T-helper 17 cell (primary cell): Measurements from ENCODE around the gene TCP11L2. TPM values are rescaled to one million over a fixed set of nuclear protein-coding genes. Genes with fewer than 3 reads are reported as not detected.
A peak's percentile ranks its signal among the peaks of the same experiment; 100 is the strongest.
"Not testable (repeated sequence)": the region's sequence is repeated elsewhere in the genome, so short reads cannot be mapped to it uniquely, and the experiment has no call there.

ENCODE experiments used
- ATAC-seq: fragments of 150-1000 bp; cut with Tn5 transposase; 2 replicates; pipeline ENCODE4 v1.10.0; 2021; ENCODE audit warnings: mild to moderate bottlenecking, moderate library complexity
- DNase-seq, 3 donors: peaks; one replicate each; pipeline versions ENCODE4 v3.0.0 to v3.0.0-alpha.2; 2020 to 2021
- H3K9me3 ChIP-seq: one replicate; pipeline ENCODE4 v1.7.0; 2013; ENCODE audit warnings: low read length, mild to moderate bottlenecking; ENCODE audit not compliant: control insufficient read depth, poor library complexity, severe bottlenecking
- H3K27ac Mint-ChIP-seq: one replicate; pipeline ENCODE4 v1.8.0; 2022; ENCODE audit warnings: mild to moderate bottlenecking, moderate library complexity, mixed read lengths
- H3K27me3 Mint-ChIP-seq: one replicate; pipeline ENCODE4 v1.8.0; 2022; ENCODE audit warnings: mixed read lengths
- H3K36me3 Mint-ChIP-seq: one replicate; pipeline ENCODE4 v1.8.0; 2022; ENCODE audit warnings: low read depth, mixed read lengths
- H3K4me1 Mint-ChIP-seq: one replicate; pipeline ENCODE4 v1.8.0; 2022; ENCODE audit warnings: mild to moderate bottlenecking, mixed read lengths
- H3K4me3 Mint-ChIP-seq: one replicate; pipeline ENCODE4 v1.8.0; 2022; ENCODE audit warnings: mild to moderate bottlenecking, moderate library complexity, mixed read lengths
- total RNA-seq, 4 donors: library from RNA in 2 of 4; stranded (reverse) in 2 of 4; gene quantifications; one replicate each; pipeline ENCODE4 v1.2.3 and lab custom pipeline; 2022 to 2026

Gene TCP11L2
- total RNA-seq, 2 donors from 2014 or later, result 134 to 148 TPM

GRCh38 chr12:106274575-106275121 is 27.9 kb upstream of the TCP11L2 start:
- Mint-ChIP-seq H3K27ac (no peak overlapping the region), H3K36me3 (no peaks in the 10 kb centered on the region), H3K4me3 (no peak overlapping the region), H3K4me1 (no peaks in the 10 kb centered on the region), H3K27me3 (peaks cover 6% of the 10 kb centered on the region)
- ATAC-seq (no peak), DNase-seq (no peak)
- H3K9me3 ChIP-seq, result no peaks in the 10 kb centered on the region

DNA sequence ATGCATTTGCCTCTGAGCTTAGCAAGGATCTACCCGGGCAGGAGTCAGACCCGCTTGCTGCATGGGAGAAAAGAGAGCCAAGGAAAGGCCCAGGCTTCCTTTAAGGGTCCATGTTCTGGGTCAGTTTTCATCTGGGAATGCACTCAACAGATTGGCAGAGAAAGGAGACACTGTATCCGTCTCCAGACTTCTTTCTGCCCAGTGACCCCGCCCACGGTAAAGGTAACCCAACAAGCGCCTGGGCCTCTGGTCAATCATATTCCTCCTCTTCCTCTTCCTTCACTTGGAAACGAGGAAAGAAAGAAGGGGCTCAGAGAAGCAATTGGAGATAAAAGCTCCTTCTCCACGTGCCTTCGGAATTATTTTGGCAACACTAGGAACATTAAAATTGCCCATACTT is 27.1 kb upstream of the TCP11L2 start:
- no peak for ATAC-seq
- H3K36me3 Mint-ChIP-seq, result no peaks in the 10 kb centered on the region
- H3K27ac Mint-ChIP-seq, result no peak overlapping the region
- H3K27me3 Mint-ChIP-seq, result peaks cover 6% of the 10 kb centered on the region
- no peak for DNase-seq
- H3K9me3 ChIP-seq, result no peaks in the 10 kb centered on the region
- no peaks in the 10 kb centered on the region for H3K4me1 Mint-ChIP-seq
- no peak overlapping the region for H3K4me3 Mint-ChIP-seq

- H3K36me3 Mint-ChIP-seq, result no peaks in the 10 kb centered on the region
- peaks cover under 1% of the 10 kb centered on the region for H3K27me3 Mint-ChIP-seq
- ATAC-seq, result no peak
- no peaks in the 10 kb centered on the region for H3K9me3 ChIP-seq
- H3K4me1 Mint-ChIP-seq, result no peaks in the 10 kb centered on the region
- DNase-seq, result no peak
- H3K27ac Mint-ChIP-seq, result no peak overlapping the region
- H3K4me3 Mint-ChIP-seq, result no peak overlapping the region
These were observed 26.3 kb upstream of the TCP11L2 start for GRCh38 chr12:106276032-106276740.

DNA sequence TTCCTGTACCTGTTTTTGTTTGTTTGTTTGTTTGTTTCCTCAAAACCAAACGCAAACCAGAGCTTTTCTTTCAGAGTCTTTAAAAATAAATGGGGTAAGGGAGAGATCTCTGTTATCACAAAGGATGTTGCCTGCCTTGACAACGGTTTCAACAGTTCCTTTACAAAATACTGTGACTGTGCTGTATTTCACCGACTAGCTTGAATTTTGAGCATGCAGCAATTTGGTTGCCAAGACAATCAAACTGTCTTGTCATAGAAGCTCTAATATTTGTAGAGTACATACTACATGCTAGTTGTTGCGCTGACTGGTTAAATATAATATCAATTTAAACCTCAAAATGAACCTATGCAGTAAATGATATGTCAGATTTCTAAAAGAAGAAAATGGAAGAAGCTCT is 22.4 kb upstream of the TCP11L2 start:
- Mint-ChIP-seq H3K27me3 (peaks cover 10% of the 10 kb centered on the region), H3K4me1 (peaks cover 8% of the 10 kb centered on the region), H3K36me3 (no peaks in the 10 kb centered on the region), H3K27ac (no peak overlapping the region), H3K4me3 (no peak overlapping the region)
- DNase-seq (no peak), ATAC-seq (no peak)
- H3K9me3 ChIP-seq, result no peaks in the 10 kb centered on the region

DNA sequence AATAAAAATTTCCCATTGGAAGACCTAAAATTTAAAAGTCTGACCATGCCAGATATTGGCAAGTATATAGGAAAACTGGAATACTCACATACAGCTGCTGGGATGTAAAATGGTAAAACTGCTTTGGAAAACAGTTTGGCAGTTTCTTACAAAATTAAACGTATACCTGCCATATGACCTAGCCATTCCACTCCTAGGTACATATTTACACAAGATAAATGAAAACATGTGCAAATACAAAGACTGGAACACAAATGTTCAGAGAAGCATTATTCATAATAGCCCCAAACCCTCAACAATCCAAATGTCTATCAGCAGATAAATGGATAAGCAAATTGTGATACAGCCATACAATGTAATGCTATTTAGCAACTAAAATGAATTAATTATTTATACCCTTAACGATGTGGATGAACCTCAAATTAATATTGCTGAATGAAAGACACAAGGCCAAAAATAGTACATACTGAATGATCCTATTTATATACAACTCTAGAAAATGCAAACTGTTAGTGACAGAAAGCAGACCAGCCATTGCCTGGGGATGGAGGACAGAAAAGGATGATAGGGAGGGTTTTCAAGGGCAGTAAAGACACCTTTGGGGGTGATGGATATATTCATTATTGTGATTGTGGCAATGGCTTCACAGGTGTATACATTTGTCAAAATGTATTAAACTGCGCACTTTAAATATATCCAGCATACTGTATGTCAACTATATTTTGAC is 21.3 kb upstream of the TCP11L2 start:
- Mint-ChIP-seq H3K4me3 (no peak overlapping the region), H3K4me1 (peaks cover 11% of the 10 kb centered on the region), H3K27me3 (peaks cover 13% of the 10 kb centered on the region), H3K27ac (no peak overlapping the region), H3K36me3 (no peaks in the 10 kb centered on the region)
- DNase-seq (no peak), ATAC-seq (no peak)
- H3K9me3 ChIP-seq, result no peaks in the 10 kb centered on the region

DNA sequence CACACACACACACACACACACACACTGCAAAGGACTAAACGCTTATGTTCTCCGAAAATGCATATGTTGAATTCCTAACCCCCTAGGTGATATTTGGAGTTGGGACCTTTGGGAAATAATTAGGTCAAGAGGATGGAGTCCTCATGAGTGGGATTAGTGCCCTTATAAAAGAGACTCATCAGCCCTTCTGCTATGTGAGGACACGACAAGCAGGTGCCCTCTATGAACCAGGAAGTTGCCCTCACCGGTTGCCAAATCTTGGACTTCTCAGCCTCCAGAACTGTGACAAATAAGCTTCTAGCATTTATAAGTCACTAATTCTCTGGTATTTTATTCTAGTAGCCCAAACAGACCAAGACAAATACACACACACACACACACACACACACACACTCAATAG is 20.7 kb upstream of the TCP11L2 start:
- Mint-ChIP-seq H3K4me3 (no peak overlapping the region), H3K4me1 (peaks cover 13% of the 10 kb centered on the region), H3K27me3 (peaks cover 13% of the 10 kb centered on the region), H3K36me3 (no peaks in the 10 kb centered on the region), H3K27ac (no peak overlapping the region)
- H3K9me3 ChIP-seq, result no peaks in the 10 kb centered on the region
- no peak for DNase-seq
- ATAC-seq, result no peak

DNA sequence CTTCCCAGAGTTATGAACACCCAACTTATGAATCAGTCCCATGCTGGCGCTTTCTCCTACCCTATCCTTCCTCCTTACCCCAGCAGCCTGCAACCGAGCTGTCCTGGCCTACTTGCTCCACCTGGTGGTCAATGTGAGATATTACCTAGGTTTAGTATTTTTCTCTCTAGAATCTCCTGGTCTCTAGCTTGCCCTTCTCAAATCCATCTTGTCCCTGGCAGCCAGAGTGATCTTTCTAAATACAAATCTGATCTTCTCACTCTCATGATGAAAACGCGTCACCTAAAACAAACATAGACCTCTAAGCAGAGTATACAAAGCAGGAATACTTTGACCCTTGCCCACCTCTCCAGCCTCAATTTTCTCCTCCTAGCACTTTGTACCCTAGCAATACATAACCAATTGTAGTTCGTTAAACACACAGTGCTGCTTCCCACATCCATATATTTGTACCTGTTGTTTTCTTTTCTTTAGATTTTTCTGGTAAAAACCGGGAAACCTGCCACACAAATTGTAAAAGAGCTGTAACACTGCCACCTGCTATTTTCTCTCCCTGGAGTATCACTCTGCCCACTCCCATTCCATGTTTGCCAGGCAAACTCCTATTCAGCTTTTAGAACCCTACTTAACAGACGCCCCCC is 20.0 kb upstream of the TCP11L2 start:
- H3K4me1 Mint-ChIP-seq, result peaks cover 17% of the 10 kb centered on the region
- H3K4me3 Mint-ChIP-seq, result no peak overlapping the region
- H3K27me3 Mint-ChIP-seq, result peaks cover 13% of the 10 kb centered on the region
- H3K27ac Mint-ChIP-seq, result peak overlapping the region; percentile 24
- peak in 2 of 3 donors; percentile 13 to 38 for DNase-seq
- ATAC-seq, result peak; percentile 89
- no peaks in the 10 kb centered on the region for H3K36me3 Mint-ChIP-seq
- no peaks in the 10 kb centered on the region for H3K9me3 ChIP-seq

GRCh38 chr12:106284358-106285105 is 18.0 kb upstream of the TCP11L2 start:
- Mint-ChIP-seq H3K27ac (peak overlapping the region; percentile 21), H3K27me3 (peaks cover 13% of the 10 kb centered on the region), H3K4me1 (peaks cover 23% of the 10 kb centered on the region), H3K36me3 (no peaks in the 10 kb centered on the region), H3K4me3 (no peak overlapping the region)
- ATAC-seq, result no peak
- DNase-seq, result no peak
- H3K9me3 ChIP-seq, result no peaks in the 10 kb centered on the region

- H3K4me3 Mint-ChIP-seq, result no peak overlapping the region
- ATAC-seq, result no peak
- peaks cover 23% of the 10 kb centered on the region for H3K4me1 Mint-ChIP-seq
These were observed 16.6 kb upstream of the TCP11L2 start for GRCh38 chr12:106285982-106286381.

DNA sequence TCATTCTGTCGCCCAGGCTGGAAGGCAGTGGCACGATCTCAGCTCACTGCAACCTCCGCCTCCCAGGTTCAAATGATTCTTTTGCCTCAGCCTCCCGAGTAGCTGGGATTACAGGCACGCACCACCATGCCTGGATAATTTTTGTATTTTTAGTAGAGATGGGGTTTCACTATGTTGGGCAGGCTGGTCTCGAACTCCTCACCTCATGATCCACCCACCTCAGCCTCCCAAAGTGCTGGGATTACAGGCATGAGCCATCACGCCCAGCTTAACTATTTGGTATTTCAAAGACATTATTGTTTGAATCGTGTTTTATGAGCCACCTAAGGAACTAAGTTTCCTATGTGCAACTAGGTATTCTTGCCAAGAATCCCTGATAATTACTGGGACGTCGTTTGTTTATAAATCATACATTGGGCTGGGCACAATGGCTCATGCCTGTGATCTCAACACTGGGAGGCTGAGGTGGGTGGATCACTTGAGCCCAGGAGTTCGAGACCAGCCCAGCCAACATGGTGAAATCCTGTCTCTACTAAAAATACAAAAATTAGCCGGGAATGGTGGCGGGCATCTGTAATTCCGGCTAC is 15.9 kb upstream of the TCP11L2 start:
- not testable (repeated sequence) for DNase-seq

More at GRCh38 chr12:106285982-106286381, 16.6 kb upstream of the TCP11L2 start:
- Mint-ChIP-seq H3K27me3 (peaks cover 13% of the 10 kb centered on the region), H3K27ac (no peak overlapping the region), H3K36me3 (no peaks in the 10 kb centered on the region)
- no peak for DNase-seq
- no peaks in the 10 kb centered on the region for H3K9me3 ChIP-seq

GRCh38 chr12:106287364-106287763 is 15.2 kb upstream of the TCP11L2 start:
- ATAC-seq (no peak), DNase-seq (no peak)
- Mint-ChIP-seq H3K36me3 (no peaks in the 10 kb centered on the region), H3K27ac (no peak overlapping the region), H3K4me3 (no peak overlapping the region), H3K4me1 (peaks cover 23% of the 10 kb centered on the region), H3K27me3 (peaks cover 13% of the 10 kb centered on the region)
- H3K9me3 ChIP-seq, result no peaks in the 10 kb centered on the region

More for the DNA sequence above, 15.9 kb upstream of the TCP11L2 start:
- Mint-ChIP-seq H3K4me1 (peaks cover 23% of the 10 kb centered on the region), H3K27me3 (peaks cover 13% of the 10 kb centered on the region)
- H3K4me3 Mint-ChIP-seq, H3K9me3 ChIP-seq, ATAC-seq, H3K36me3 Mint-ChIP-seq, H3K27ac Mint-ChIP-seq: not testable (repeated sequence)

- Mint-ChIP-seq H3K27ac (no peak overlapping the region), H3K36me3 (no peaks in the 10 kb centered on the region), H3K27me3 (peaks cover 13% of the 10 kb centered on the region), H3K4me1 (peaks cover 20% of the 10 kb centered on the region), H3K4me3 (no peak overlapping the region)
- ATAC-seq (no peak), DNase-seq (no peak)
- H3K9me3 ChIP-seq, result no peaks in the 10 kb centered on the region
These were observed 14.4 kb upstream of the TCP11L2 start for GRCh38 chr12:106288101-106288493.
